Measurements from ENCODE around the gene LDLRAD2. TPM values are rescaled to one million over a fixed set of nuclear protein-coding genes. Genes with fewer than 3 reads are reported as not detected.

Gene LDLRAD2
- total and polyA plus RNA-seq, 9 of the 15 experiments (the other 6 are each of a cell fraction or from before 2014, with no cell fraction given) = 0.45 to 0.48 TPM; not detected in 7

DNA sequence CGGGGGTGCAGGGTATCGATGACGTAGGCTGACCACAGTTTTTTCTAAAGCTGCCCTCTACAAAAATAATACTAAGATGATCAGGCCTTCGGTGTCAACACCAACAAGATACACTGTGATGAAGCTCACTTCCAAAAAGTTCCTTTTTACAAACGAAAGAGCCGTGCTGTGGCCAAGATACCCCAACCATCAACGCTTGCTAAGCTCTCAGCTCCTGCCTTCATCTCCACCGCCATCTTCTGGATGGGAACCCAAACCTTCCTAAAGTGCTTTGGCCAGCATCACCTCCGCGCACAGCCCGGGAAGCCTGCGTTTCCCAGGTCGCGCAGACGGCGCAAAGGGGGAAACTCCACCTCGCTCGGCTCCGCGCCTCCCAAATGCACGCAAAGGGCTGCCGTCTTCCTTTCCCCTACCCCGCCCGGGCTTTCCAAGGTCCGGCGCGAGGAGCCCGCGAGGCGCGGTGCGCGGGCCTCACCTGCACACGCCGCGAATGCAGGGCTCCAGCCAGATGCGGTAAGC, 29.7 kb upstream of the LDLRAD2 start:
- ATAC-seq (peak; percentile 62), DNase-seq (ENCODE audit: extremely low read depth in 1 of 4, low spot score in 3 of 4) (peak in 3 of 4 experiments; percentile 30 to 86 (median 41)), FAIRE-seq (no peak)
- WGBS (ENCODE audit: insufficient coverage, low coverage, missing lambda C conversion rate) = under 1% methylated on average over 37 of the region's 37 CpGs
- Histone ChIP-seq H3K9ac (ENCODE audit: insufficient read depth in 1 of 2, low read depth in 2 of 2, low read length in 2 of 2) (peak overlapping the region; percentile 92 to 100), H2AFZ (ENCODE audit: low read depth, low read length) (peak overlapping the region; percentile 86), H4K20me1 (replicated peaks; ENCODE audit: control insufficient read depth, insufficient read depth, low read length) (no peaks in the 10 kb centered on the region; the same call in 1 of the 2 replicates), H3K4me3 (peak overlapping the region; percentile 61), H3K27me3 (ENCODE audit: control insufficient read depth in 2 of 2, insufficient read depth in 2 of 2, low read length in 2 of 2) (no peaks in the 10 kb centered on the region), H3K79me2 (ENCODE audit: control insufficient read depth, insufficient read depth, low read length) (peaks cover 56% of the 10 kb centered on the region), H3K4me1 (replicated peaks in 1 of 2; ENCODE audit: control insufficient read depth in 2 of 2, insufficient read depth in 2 of 2, low read length in 2 of 2) (peaks cover 18 to 31% of the 10 kb centered on the region in 2 experiments; a peak in 4 of 5 replicates), H3K9me3 (replicated peaks; ENCODE audit: control insufficient read depth, insufficient read depth, low read depth, low read length) (no peaks in the 10 kb centered on the region), H3K36me3 (ENCODE audit: control insufficient read depth, insufficient read depth, low read length) (peaks cover 9% of the 10 kb centered on the region; the same call in 2 of the 3 replicates), H3K4me2 (ENCODE audit: insufficient read depth, low read length) (peak overlapping the region; percentile 95), H3K27ac (ENCODE audit: extremely low read depth, low read depth, low read length) (peak overlapping the region; percentile 99), H3K9me1 (ENCODE audit: control insufficient read depth, insufficient read depth, low read length) (no peaks in the 10 kb centered on the region)
- CTCF ChIA-PET (ENCODE audit: low intra/inter-chr PET ratio) = interaction anchor here (0.6 to 1.1 kb wide), 4 partner anchors 79 to 123 kb away, joined by 3 to 4 read pairs (median 3); no protein-coding TSS in a partner anchor
- POLR2A ChIA-PET = interaction anchor here (0.6 to 3.8 kb wide), 22 partner anchors 9 to 1125 kb away, joined by 3 to 24 read pairs (median 4); no protein-coding TSS in a partner anchor
- in situ Hi-C loops (cut with MboI) (no loop called here), intact Hi-C loops (cut with micrococcal nuclease) (loop anchor here (1.0 to 5.0 kb wide), 6 partner anchors 32 to 245 kb away; no protein-coding TSS in a partner anchor)
- no TSS peak for BruUV-seq (replicated peaks)
- no peak for TF ChIP-seq BRCA1 (IDR thresholded peaks at IDR 0.05)
- TF ChIP-seq BRCA1 (CRISPR knock-in tag; IDR thresholded peaks at IDR 0.05) = 0 out of 2 replicates have a peak, but pooled peaks have one; percentile 69
- TF ChIP-seq, protein P1, sequence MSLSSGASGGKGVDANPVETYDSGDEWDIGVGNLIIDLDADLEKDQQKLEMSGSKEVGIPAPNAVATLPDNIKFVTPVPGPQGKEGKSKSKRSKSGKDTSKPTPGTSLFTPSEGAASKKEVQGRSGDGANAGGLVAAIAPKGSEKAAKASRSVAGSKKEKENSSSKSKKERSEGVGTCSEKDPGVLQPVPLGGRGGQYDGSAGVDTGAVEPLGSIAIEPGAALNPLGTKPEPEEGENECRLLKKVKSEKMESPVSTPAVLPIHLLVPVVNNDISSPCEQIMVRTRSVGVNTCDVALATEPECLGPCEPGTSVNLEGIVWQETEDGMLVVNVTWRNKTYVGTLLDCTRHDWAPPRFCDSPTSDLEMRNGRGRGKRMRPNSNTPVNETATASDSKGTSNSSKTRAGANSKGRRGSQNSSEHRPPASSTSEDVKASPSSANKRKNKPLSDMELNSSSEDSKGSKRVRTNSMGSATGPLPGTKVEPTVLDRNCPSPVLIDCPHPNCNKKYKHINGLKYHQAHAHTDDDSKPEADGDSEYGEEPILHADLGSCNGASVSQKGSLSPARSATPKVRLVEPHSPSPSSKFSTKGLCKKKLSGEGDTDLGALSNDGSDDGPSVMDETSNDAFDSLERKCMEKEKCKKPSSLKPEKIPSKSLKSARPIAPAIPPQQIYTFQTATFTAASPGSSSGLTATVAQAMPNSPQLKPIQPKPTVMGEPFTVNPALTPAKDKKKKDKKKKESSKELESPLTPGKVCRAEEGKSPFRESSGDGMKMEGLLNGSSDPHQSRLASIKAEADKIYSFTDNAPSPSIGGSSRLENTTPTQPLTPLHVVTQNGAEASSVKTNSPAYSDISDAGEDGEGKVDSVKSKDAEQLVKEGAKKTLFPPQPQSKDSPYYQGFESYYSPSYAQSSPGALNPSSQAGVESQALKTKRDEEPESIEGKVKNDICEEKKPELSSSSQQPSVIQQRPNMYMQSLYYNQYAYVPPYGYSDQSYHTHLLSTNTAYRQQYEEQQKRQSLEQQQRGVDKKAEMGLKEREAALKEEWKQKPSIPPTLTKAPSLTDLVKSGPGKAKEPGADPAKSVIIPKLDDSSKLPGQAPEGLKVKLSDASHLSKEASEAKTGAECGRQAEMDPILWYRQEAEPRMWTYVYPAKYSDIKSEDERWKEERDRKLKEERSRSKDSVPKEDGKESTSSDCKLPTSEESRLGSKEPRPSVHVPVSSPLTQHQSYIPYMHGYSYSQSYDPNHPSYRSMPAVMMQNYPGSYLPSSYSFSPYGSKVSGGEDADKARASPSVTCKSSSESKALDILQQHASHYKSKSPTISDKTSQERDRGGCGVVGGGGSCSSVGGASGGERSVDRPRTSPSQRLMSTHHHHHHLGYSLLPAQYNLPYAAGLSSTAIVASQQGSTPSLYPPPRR (CRISPR knock-in tag; IDR thresholded peaks at IDR 0.05; ENCODE audit: borderline replicate concordance) = peak; percentile 33; the same call in 1 of the 2 replicates
- TF ChIP-seq, protein P2, sequence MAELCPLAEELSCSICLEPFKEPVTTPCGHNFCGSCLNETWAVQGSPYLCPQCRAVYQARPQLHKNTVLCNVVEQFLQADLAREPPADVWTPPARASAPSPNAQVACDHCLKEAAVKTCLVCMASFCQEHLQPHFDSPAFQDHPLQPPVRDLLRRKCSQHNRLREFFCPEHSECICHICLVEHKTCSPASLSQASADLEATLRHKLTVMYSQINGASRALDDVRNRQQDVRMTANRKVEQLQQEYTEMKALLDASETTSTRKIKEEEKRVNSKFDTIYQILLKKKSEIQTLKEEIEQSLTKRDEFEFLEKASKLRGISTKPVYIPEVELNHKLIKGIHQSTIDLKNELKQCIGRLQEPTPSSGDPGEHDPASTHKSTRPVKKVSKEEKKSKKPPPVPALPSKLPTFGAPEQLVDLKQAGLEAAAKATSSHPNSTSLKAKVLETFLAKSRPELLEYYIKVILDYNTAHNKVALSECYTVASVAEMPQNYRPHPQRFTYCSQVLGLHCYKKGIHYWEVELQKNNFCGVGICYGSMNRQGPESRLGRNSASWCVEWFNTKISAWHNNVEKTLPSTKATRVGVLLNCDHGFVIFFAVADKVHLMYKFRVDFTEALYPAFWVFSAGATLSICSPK (IDR thresholded peaks at IDR 0.05; ENCODE audit: borderline replicate concordance) = no peak
- TF ChIP-seq RBM39 (optimal IDR thresholded peaks at IDR 0.05; ENCODE audit: low read depth, low read length) = no peak
- TF ChIP-seq, protein P3, sequence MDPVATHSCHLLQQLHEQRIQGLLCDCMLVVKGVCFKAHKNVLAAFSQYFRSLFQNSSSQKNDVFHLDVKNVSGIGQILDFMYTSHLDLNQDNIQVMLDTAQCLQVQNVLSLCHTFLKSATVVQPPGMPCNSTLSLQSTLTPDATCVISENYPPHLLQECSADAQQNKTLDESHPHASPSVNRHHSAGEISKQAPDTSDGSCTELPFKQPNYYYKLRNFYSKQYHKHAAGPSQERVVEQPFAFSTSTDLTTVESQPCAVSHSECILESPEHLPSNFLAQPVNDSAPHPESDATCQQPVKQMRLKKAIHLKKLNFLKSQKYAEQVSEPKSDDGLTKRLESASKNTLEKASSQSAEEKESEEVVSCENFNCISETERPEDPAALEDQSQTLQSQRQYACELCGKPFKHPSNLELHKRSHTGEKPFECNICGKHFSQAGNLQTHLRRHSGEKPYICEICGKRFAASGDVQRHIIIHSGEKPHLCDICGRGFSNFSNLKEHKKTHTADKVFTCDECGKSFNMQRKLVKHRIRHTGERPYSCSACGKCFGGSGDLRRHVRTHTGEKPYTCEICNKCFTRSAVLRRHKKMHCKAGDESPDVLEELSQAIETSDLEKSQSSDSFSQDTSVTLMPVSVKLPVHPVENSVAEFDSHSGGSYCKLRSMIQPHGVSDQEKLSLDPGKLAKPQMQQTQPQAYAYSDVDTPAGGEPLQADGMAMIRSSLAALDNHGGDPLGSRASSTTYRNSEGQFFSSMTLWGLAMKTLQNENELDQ (CRISPR knock-in tag; IDR thresholded peaks at IDR 0.05; ENCODE audit: borderline replicate concordance) = peak; percentile 86; the same call in 1 of the 2 replicates
- TF ChIP-seq, protein P4, sequence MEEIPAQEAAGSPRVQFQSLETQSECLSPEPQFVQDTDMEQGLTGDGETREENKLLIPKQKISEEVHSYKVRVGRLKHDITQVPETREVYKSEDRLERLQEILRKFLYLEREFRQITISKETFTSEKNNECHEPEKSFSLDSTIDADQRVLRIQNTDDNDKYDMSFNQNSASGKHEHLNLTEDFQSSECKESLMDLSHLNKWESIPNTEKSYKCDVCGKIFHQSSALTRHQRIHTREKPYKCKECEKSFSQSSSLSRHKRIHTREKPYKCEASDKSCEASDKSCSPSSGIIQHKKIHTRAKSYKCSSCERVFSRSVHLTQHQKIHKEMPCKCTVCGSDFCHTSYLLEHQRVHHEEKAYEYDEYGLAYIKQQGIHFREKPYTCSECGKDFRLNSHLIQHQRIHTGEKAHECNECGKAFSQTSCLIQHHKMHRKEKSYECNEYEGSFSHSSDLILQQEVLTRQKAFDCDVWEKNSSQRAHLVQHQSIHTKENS (CRISPR knock-in tag; IDR thresholded peaks at IDR 0.05) = no peak
- TF ChIP-seq, protein P5, sequence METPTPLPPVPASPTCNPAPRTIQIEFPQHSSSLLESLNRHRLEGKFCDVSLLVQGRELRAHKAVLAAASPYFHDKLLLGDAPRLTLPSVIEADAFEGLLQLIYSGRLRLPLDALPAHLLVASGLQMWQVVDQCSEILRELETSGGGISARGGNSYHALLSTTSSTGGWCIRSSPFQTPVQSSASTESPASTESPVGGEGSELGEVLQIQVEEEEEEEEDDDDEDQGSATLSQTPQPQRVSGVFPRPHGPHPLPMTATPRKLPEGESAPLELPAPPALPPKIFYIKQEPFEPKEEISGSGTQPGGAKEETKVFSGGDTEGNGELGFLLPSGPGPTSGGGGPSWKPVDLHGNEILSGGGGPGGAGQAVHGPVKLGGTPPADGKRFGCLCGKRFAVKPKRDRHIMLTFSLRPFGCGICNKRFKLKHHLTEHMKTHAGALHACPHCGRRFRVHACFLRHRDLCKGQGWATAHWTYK (CRISPR knock-in tag; IDR thresholded peaks at IDR 0.05) = no peak; the same call in 1 of the 2 replicates

Measured in K562 (cell line).